H1 (cell line): Measurements from ENCODE around the gene ZFAND3. TPM values are rescaled to one million over a fixed set of nuclear protein-coding genes. Genes with fewer than 3 reads are reported as not detected.

Experiments
- CTCF ChIA-PET: fragments of 300-600 bp; sonication (Branson Sonifier 250); formaldehyde crosslinking; loops from one replicate; lab custom pipeline; 2021; ENCODE audit not compliant: partially characterized antibody; lab: Charles Lee
- POLR2A ChIA-PET: fragments of 300-600 bp; sonication (Branson Sonifier 250); formaldehyde crosslinking; loops from one replicate; lab custom pipeline; 2021; ENCODE audit warnings: inconsistent platforms; ENCODE audit not compliant: partially characterized antibody; lab: Charles Lee
- DNase-seq, 2 experiments: peaks; one replicate each; pipeline versions ENCODE4 v3.0.0 to v3.0.0-alpha.2; 2010 to 2022; ENCODE audit warnings: low spot score in 2 of 2, low read depth in 1 of 2, mixed read lengths in 1 of 2
- FAIRE-seq: peaks from 2 replicates; lab custom pipeline; 2011; peaks lifted over from hg19 to GRCh38; lab: Jason Lieb, UNC
- H2AFZ ChIP-seq: 2 replicates; pipeline ENCODE4 v1.8.1; 2012; ENCODE audit warnings: low read length, inconsistent platforms
- H2AK5ac ChIP-seq: 2 replicates; pipeline ENCODE4 v1.6.1; 2013; ENCODE audit warnings: low read depth, low read length
- H2BK120ac ChIP-seq: replicated peaks from 2 replicates; pipeline ENCODE3; 2013; ENCODE audit warnings: low read depth, low read length, inconsistent platforms
- H2BK12ac ChIP-seq: 2 replicates; pipeline ENCODE4 v1.6.1; 2013; ENCODE audit warnings: low read depth, low read length
- H2BK15ac ChIP-seq: 2 replicates; pipeline ENCODE4 v1.6.1; 2013; ENCODE audit warnings: low read length
- H2BK20ac ChIP-seq: 2 replicates; pipeline ENCODE4 v1.6.1; 2013; ENCODE audit warnings: low read length
- H2BK5ac ChIP-seq: 2 replicates; pipeline ENCODE4 v1.6.1; 2013; ENCODE audit warnings: low read depth, low read length
- H3K14ac ChIP-seq: 2 replicates; pipeline ENCODE4 v1.6.1; 2013; ENCODE audit warnings: inconsistent platforms; ENCODE audit not compliant: insufficient read length
- H3K18ac ChIP-seq: 2 replicates; pipeline ENCODE4 v1.6.1; 2013; ENCODE audit warnings: low read length; ENCODE audit errors: extremely low read depth
- H3K23ac ChIP-seq: 2 replicates; pipeline ENCODE4 v1.6.1; 2013; ENCODE audit warnings: inconsistent platforms; ENCODE audit not compliant: insufficient read length
- H3K23me2 ChIP-seq: 2 replicates; pipeline ENCODE4 v1.6.1; 2013; ENCODE audit warnings: low read depth, low read length
- H3K27ac ChIP-seq: 2 replicates; pipeline ENCODE4 v1.6.1; 2011; ENCODE audit warnings: low read depth, low read length, inconsistent platforms
- H3K27me3 ChIP-seq, 4 experiments: replicated peaks in 1 of 4; 1 replicate in 1 of 4; 2 replicates in 3 of 4; pipeline versions ENCODE4 v1.6.1 to v1.8.1; 2011 to 2013; ENCODE audit warnings: low read length in 3 of 4, mild to moderate bottlenecking in 3 of 4, inconsistent platforms in 2 of 4, mixed read lengths in 2 of 4, moderate library complexity in 1 of 4; ENCODE audit not compliant: control insufficient read depth in 3 of 4, insufficient read depth in 3 of 4; ENCODE audit errors: extremely low read depth in 1 of 4
- H3K36me3 ChIP-seq, 4 experiments: 2 replicates each; pipeline versions ENCODE4 v1.6.1 to v1.8.1; 2011 to 2013; ENCODE audit warnings: mild to moderate bottlenecking in 4 of 4, low read length in 3 of 4, moderate library complexity in 2 of 4, control low read depth in 1 of 4, inconsistent platforms in 1 of 4; ENCODE audit not compliant: insufficient read depth in 4 of 4, control insufficient read depth in 2 of 4
- H3K4ac ChIP-seq: replicated peaks from 2 replicates; pipeline ENCODE3; 2013; ENCODE audit warnings: low read length, low read depth, mixed read lengths, inconsistent platforms; ENCODE audit not compliant: insufficient read length
- H3K4me1 ChIP-seq, 4 experiments: replicated peaks in 1 of 4; 1 replicate in 1 of 4; 2 replicates in 3 of 4; pipeline versions ENCODE4 v1.6.1 to v1.8.1; 2011 to 2013; ENCODE audit warnings: low read length in 3 of 4, inconsistent platforms in 2 of 4, mixed read lengths in 1 of 4; ENCODE audit not compliant: insufficient read depth in 4 of 4, control insufficient read depth in 3 of 4
- H3K4me2 ChIP-seq, 2 experiments: 2 replicates each; pipeline versions ENCODE4 v1.6.1 to v1.8.1; 2011 to 2013; ENCODE audit warnings: low read depth in 2 of 2, low read length in 2 of 2, control low read depth in 1 of 2, inconsistent platforms in 1 of 2, mild to moderate bottlenecking in 1 of 2; ENCODE audit not compliant: insufficient read depth in 1 of 2
- H3K4me3 ChIP-seq, 4 experiments: fragments of 200-600, 300-600 bp in 1 of 4; sonication (generic), shearing (Covaris generic), sonication (Bioruptor Twin) in 1 of 4; 2 replicates each; pipeline versions ENCODE4 v1.5.1 to v1.8.1; 2011 to 2016; ENCODE audit warnings: low read length in 4 of 4, low read depth in 3 of 4, control low read depth in 2 of 4, inconsistent platforms in 2 of 4, mild to moderate bottlenecking in 2 of 4, mixed read lengths in 1 of 4, moderate library complexity in 1 of 4; ENCODE audit not compliant: insufficient read depth in 2 of 4; ENCODE audit errors: extremely low read depth in 1 of 4
- H3K56ac ChIP-seq: replicated peaks from 2 replicates; pipeline ENCODE3; 2013; ENCODE audit warnings: low read depth, mild to moderate bottlenecking, mixed read lengths, low read length, inconsistent platforms; ENCODE audit not compliant: insufficient read length
- H3K79me1 ChIP-seq: 2 replicates; pipeline ENCODE4 v1.6.1; 2013; ENCODE audit warnings: low read depth, low read length, control low read depth
- H3K79me2 ChIP-seq, 2 experiments: 2 replicates each; pipeline versions ENCODE4 v1.6.1 to v1.8.1; 2012 to 2013; ENCODE audit warnings: low read length in 2 of 2, mild to moderate bottlenecking in 2 of 2, inconsistent platforms in 1 of 2; ENCODE audit not compliant: insufficient read depth in 2 of 2, control insufficient read depth in 1 of 2
- H3K9ac ChIP-seq, 4 experiments: replicated peaks in 1 of 4; 1 replicate in 1 of 4; 2 replicates in 3 of 4; pipeline versions ENCODE4 v1.6.1 to v1.8.1; 2011 to 2013; ENCODE audit warnings: low read depth in 3 of 4, low read length in 3 of 4, control low read depth in 2 of 4, mild to moderate bottlenecking in 2 of 4, moderate library complexity in 2 of 4, inconsistent platforms in 1 of 4; ENCODE audit errors: extremely low read depth in 1 of 4
- H3K9me3 ChIP-seq, 2 experiments: 2 replicates each; pipeline versions ENCODE4 v1.6.1 to v1.8.1; 2012 to 2013; ENCODE audit warnings: mild to moderate bottlenecking in 2 of 2, moderate library complexity in 2 of 2, control low read depth in 1 of 2, inconsistent platforms in 1 of 2, low read depth in 1 of 2, low read length in 1 of 2, mixed read lengths in 1 of 2; ENCODE audit not compliant: insufficient read depth in 2 of 2
- H4K20me1 ChIP-seq, 2 experiments: replicated peaks in 1 of 2; 2 replicates each; pipeline versions ENCODE3 to v1.8.1; 2011 to 2013; ENCODE audit warnings: inconsistent platforms in 2 of 2, low read length in 2 of 2, mild to moderate bottlenecking in 1 of 2; ENCODE audit not compliant: insufficient read depth in 2 of 2, control insufficient read depth in 1 of 2
- H4K5ac ChIP-seq: 2 replicates; pipeline ENCODE4 v1.6.1; 2013; ENCODE audit warnings: low read length, low read depth, mixed read lengths, inconsistent platforms; ENCODE audit not compliant: insufficient read length
- H4K8ac ChIP-seq: 2 replicates; pipeline ENCODE4 v1.8.0; 2013; ENCODE audit warnings: mild to moderate bottlenecking, moderate library complexity, low read length, inconsistent platforms; ENCODE audit not compliant: insufficient read depth; ENCODE audit errors: extremely low read depth
- H4K91ac ChIP-seq: replicated peaks from 2 replicates; pipeline ENCODE3; 2013; ENCODE audit warnings: low read length, mixed read lengths, inconsistent platforms; ENCODE audit not compliant: insufficient read length
- CBX5 ChIP-seq: fragments of 300-800, 300-1000 bp; sonication (generic); IDR thresholded peaks from 2 replicates; pipeline ENCODE4 v1.7.1; 2016; ENCODE audit warnings: antibody characterized with exemption, low read length, low read depth
- CEBPB ChIP-seq: IDR thresholded peaks from 2 replicates; pipeline ENCODE4 v1.6.1; 2012; ENCODE audit warnings: low read depth, low read length
- RFX5 ChIP-seq: IDR thresholded peaks from 2 replicates; pipeline ENCODE4 v1.6.1; 2011; ENCODE audit warnings: low read depth, low read length, improper control_type of control experiment, borderline replicate concordance
- WGBS, 2 experiments: shearing (Covaris generic) in 1 of 2; methylation state at CpG; one replicate each; pipeline versions ENCODE4 v1.1.6 to v1.1.7; 2013 to 2015; ENCODE audit warnings: low lambda C conversion rate in 2 of 2, mixed read lengths in 2 of 2, inconsistent platforms in 1 of 2, low coverage in 1 of 2, missing lambda C conversion rate in 1 of 2; ENCODE audit not compliant: insufficient replicate concordance in 2 of 2, insufficient coverage in 1 of 2, insufficient read length in 1 of 2; ENCODE audit errors: extremely low coverage in 1 of 2, missing lambda C conversion rate in 1 of 2; 5-methylcytosine and 5-hydroxymethylcytosine counted together
- polyA plus RNA-seq, 7 experiments: library from polyadenylated mRNA; depleted of rRNA in 3 of 7; stranded (reverse) in 5 of 7; unstranded in 2 of 7; fragments of >200 nt in 5 of 7; fragments of 200-250 nt in 2 of 7; gene quantifications; 1 replicate in 5 of 7; 2 replicates in 1 of 7; 4 replicates in 1 of 7; pipeline versions ENCODE4 v1.2.1 to v1.2.3, GENCODE V29; 2011 to 2013; ENCODE audit warnings: missing spikeins in 2 of 7, mixed read lengths in 2 of 7
- total RNA-seq: library from RNA; stranded (reverse); fragmentation: NEBNext Ultra II Directional; extraction: Animal tissue kit (Norgen Biotek cat#: 25700); gene quantifications from 2 replicates; pipeline ENCODE4 v1.2.1, GENCODE V29; 2021

The ZFAND3 gene
- total and polyA plus RNA-seq, 2 of the 8 experiments (the other 6 are each of a cell fraction or from before 2014, with no cell fraction given), result 13.0 to 51.3 TPM

- POLR2A ChIA-PET, result interaction anchor here (1.5 kb wide), 1 partner anchor 20 kb away, joined by 3 read pairs; no protein-coding TSS in a partner anchor
- H4K20me1 ChIP-seq, result peaks cover under 1 to 1% of the 10 kb centered on the region in 2 experiments
Measured at GRCh38 chr6:37988127-37988526, 168.6 kb downstream of the ZFAND3 start.

More at GRCh38 chr6:37988127-37988526, 168.6 kb downstream of the ZFAND3 start:
- FAIRE-seq, result no peak
- Histone ChIP-seq H2AK5ac (no peak overlapping the region), H2BK120ac (no peak overlapping the region), H3K4me2 (no peak overlapping the region), H3K4ac (no peak overlapping the region), H3K27ac (no peak overlapping the region), H3K4me1 (peaks cover 0 to 2% (median 0%) of the 10 kb centered on the region in 4 experiments; a peak in 1 of 7 replicates), H2BK12ac (no peak overlapping the region), H3K23ac (no peak overlapping the region), H3K4me3 (no peak overlapping the region), H3K56ac (no peak overlapping the region), H2AFZ (no peak overlapping the region), H4K5ac (no peak overlapping the region), H4K8ac (no peak overlapping the region), H3K36me3 (no peaks in the 10 kb centered on the region), H3K14ac (no peak overlapping the region), H3K9me3 (no peaks in the 10 kb centered on the region), H3K27me3 (no peaks in the 10 kb centered on the region), H2BK20ac (no peak overlapping the region), H3K9ac (no peak overlapping the region), H3K79me2 (peaks cover 0 to 55% of the 10 kb centered on the region in 2 experiments; a peak in 3 of 4 replicates), H3K18ac (no peak overlapping the region), H2BK5ac (no peak overlapping the region), H3K79me1 (no peaks in the 10 kb centered on the region; the same call in 1 of the 2 replicates), H2BK15ac (no peak overlapping the region), H4K91ac (no peak overlapping the region), H3K23me2 (no peaks in the 10 kb centered on the region)
- CTCF ChIA-PET, result interaction anchor here (0.6 to 1.2 kb wide), 4 partner anchors 14 to 246 kb away, joined by 3 to 7 read pairs (median 4); no protein-coding TSS in a partner anchor
- TF ChIP-seq RFX5 (no peak), CBX5 (no peak), CEBPB (no peak)
- DNase-seq, result no peak
- 67% methylated on average over 2 of the region's 2 CpGs; no CpG with 5 or more reads in 1 of the 2 experiments for WGBS, 2 experiments
